GM21381 (cell line): ENCODE results near the gene MICAL2.

ENCODE experiments used
- ATAC-seq: cut with Tn5 transposase; IDR thresholded peaks from one replicate; pipeline ENCODE4 v1.9.1; 2021; ENCODE audit warnings: mild to moderate bottlenecking, moderate library complexity; ENCODE audit not compliant: unreplicated experiment

MICAL2 gene

GRCh38 chr11:12150831-12151382 is 40.5 kb downstream of the MICAL2 start:
- ATAC-seq: no peak

DNA sequence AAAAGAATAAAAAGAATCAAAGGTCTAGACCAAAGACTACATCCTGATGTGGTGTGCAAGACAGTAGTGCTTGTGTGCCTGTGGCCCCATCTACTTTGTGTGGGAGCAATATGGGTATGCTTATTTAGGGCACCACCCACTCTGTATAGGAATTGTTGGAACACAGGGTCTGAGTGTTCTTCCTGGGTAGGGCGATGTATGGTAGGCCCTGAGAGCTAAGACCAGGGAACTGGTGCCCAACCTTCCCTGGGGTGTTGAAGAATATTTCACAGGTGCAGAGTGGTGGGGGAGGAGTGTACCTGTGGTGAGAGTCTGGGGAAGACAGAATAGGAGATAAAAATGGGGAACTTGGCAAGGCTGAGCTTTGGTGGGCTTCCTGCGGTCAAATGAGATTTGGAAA is 41.9 kb downstream of the MICAL2 start:
- ATAC-seq: no peak

- ATAC-seq: no peak
Observed at GRCh38 chr11:12154871-12155668, 44.7 kb downstream of the MICAL2 start.

GRCh38 chr11:12155696-12156095 is 45.3 kb downstream of the MICAL2 start:
- no peak for ATAC-seq

DNA sequence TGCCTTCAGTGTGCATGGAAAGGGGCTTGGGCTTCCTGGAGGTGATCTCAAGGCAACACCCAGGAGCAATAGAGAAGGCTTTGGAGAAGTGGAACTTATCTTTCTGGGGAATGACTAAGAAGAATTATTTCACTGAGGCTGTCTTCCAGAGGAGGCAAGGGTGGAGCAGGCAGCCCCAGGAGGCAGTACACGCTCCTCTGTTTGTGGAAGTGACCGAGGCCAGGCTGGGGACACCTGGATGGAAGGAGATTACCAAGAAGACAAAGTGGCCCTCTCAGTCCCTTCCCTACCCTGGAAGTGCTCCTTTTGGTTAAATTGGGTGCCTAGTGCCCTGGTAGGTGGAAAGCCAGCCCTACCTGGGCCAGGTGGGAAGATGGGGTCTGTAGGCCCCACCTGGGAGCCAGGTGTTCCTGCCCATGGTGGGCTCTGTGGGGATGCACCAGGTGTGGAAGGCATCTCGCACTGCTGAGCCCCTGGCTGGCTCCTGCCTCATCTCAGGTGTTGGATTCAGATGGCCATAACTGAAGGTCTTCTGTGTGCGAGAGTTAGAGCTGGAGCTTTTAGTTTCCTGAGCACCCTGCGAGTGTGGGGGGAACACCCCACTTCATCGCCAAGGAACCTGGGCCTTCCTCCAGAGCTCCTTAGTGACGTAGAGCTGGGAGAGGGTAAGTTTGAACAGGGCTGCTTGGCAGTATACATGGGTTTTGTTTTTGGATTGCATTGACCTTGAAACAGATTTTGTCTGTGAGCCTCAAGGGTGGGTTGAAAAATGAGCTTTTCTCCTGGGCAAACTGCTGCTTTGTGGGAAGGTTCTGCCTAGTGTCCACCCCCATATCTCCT is 46.1 kb downstream of the MICAL2 start:
- no peak for ATAC-seq

DNA sequence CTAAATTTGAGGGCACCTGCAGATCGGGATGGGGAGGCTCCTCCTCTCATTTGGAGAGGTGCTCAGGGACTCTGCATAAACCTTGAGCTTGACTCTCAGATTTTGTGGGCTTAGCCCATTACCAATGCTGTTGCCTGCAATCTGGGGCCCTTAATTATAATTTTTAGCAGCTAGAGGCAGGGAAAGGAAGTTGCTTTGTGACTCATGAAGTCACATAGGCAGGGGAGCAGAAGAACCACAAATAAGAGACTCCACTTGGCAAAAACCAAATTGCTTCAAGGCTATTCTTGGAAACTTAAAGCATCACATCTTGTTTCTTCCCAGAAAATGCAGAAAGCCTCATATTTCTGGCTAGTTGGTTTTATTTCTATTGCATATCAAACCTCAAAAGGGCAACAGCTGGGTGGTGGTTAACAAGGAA is 46.9 kb downstream of the MICAL2 start:
- ATAC-seq: no peak

DNA sequence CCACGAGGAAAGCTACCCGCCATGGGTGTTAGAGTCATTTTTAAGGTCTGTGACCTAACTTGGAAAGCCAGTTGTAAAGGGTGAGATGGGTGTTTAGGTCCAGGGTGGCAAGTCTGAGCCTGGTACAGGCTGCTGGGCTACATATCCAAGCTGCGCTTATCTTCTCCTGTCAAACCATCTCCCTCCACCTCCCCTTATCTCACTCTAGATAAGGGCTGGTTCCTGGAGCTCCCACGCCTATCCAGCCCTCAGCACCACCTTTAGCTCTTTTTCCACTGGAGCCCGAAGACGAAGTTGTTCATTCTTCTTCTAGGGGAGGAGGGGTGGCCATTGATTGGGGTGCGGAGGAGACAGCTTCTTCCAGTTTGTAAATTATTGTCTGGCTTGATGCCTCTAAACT is 48.5 kb downstream of the MICAL2 start:
- ATAC-seq: no peak

GRCh38 chr11:12159351-12160099 is 49.1 kb downstream of the MICAL2 start:
- ATAC-seq: no peak

DNA sequence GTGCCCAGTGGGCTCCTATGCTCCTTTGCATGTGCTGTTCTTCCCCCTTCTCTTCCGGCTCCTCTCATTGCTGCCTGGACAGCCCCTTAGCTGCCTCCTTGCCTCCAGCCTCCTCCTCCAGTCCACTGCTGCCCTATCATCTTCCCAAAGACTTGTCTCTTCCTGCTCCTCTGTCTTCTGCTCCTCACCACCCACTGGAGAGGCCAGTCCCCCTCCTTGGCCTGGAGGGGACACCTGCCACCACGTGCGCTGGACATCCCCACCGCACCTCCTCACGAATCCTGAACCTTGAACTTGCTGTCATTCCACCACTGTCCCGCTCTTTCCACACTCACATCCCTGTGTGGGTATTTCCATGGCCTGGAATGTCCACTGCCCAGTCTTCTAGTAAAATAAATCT is 49.8 kb downstream of the MICAL2 start:
- no peak for ATAC-seq

DNA sequence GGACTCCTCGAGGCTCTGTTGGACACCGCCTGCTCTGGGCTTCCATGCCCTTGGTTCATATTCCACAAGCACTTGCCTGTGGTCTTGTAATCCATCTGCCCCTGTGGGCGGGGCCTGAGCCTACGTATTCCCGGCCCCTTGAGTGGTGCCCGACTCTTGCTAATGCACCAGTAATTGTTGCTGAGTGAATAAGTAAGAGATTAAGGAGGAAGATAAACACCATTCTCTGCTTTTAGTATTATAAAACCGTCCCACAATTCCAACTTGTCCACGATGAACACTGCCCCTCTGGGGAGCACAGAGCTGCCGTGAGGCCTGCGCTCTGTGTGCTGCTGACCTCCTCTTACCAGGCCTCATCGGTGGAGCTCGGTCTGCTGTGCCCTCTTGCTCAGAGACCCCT is 50.3 kb downstream of the MICAL2 start:
- ATAC-seq: no peak

DNA sequence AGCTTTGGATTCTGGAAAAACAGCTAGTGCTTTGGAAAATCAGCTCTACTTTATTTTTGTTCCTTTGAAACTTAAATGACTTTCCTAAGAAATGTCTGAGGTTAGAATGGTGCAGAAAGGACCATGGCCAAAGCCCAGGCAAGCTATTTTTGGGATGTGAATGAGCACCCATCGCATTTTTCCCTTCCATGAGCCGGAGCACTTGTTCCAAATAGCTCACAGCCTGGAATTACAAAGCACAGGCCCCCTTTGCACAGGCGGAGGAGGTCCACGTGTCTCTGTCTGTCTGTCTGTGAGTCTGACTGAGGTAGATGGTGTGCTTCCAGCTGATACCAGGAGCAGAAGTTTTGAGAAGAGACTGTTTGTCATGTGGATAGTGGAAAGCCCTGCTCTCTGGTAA is 50.7 kb downstream of the MICAL2 start:
- no peak for ATAC-seq

DNA sequence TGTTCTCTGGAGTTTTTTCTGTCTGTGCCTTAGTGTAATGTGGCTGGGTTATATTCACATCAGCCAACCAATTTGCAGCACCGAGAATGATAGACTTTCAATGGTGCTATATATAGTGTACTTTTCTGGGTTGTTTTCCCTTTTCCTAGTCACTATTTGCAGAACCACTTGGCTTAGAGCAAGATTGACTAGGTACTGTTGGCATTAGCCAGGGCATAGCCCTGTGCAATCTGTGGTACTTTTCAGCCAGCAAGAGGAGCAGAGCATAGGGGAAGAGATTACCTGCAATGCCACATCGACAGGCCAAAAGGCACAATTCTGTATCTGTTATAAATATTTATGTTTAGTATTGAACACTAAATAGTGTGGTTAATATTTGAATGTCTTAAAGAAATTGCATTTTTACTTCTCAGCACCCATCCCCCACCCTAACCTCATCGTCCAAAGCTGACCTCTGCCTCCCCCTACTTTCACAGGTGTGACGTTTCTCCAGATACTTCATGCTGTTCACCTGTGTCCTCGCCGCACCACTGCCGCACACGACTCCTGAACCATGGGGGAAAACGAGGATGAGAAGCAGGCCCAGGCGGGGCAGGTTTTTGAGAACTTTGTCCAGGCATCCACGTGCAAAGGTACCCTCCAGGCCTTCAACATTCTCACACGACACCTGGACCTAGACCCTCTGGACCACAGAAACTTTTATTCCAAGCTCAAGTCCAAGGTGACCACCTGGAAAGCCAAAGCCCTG is 51.4 kb downstream of the MICAL2 start:
- ATAC-seq: no peak

- no peak for ATAC-seq
Observed at GRCh38 chr11:12162652-12163051, 52.3 kb downstream of the MICAL2 start.

- no peak for ATAC-seq
Observed at GRCh38 chr11:12163181-12163941, 53.0 kb downstream of the MICAL2 start.

GRCh38 chr11:12164061-12165014 is 53.9 kb downstream of the MICAL2 start:
- ATAC-seq: no peak

DNA sequence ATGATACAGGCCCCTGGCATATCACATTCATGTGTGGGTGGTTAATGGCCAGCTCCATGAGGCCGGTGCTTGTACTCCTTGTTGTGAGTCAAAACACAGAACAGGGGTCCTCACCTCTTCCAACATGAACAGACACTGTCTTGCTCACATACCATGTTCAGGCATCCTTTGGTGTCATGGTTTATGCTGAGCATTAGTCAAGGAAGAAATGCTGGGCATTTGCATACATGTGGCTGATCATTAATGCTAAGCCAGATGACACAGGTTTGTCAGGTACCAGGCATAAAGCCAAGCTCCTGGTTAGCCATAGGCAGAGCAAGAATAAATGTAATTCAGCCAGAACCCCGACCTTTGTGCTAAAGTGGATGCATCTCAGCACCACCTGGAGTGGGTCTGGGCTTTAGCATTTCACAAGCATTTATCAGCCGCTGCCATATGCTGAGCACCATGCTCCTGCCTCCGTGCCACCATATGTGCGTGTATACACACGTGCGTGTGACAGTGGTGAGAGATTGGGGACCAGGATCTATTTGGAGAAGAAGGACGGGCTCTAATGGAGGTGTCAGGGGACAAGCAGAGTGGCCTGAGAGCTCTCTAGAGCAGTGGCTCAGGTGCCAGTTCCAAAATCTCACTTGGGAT is 55.0 kb downstream of the MICAL2 start:
- ATAC-seq: no peak

DNA sequence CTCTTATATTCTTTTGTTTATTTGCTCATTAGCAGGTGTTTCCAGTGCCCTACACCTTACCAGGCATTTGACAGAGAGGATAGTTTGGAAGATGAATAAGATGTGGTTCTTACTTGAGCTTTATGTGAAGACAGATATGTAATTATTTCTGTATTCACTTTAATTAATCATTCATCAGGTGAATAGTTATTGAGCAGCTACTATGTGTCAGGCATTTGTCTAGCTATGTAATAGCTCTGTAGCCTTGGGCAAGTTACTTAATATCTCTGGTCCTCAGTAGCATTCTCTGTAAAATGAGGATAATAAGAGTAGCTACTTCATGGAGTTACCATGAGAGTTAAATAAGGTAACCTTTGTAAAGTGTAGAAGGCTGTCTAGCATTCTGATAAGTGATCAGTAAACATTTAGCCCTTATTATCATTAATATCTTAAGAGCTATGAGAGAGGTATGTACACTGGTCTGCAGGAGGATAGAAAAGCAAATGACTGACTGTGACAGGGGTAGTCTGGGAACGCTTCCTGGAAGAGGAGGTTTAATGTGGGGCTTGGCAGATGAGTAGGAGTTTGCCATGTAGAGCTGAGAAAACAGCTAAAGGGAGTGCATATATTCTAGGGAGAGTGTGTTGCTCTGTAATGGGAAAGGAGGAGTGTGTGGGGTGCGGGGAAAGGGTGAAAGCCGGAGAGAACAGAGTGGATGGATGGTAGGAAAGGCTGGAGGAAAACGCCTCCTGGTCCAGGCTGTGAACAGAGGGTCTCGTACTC is 56.1 kb downstream of the MICAL2 start:
- no peak for ATAC-seq
